GM12801 (cell line): Measurements from ENCODE around the gene UFD1.

Source experiments
- TF ChIP-seq, protein P1 (sequence below): IDR thresholded peaks from one replicate; pipeline ENCODE4 v1.5.1; 2011; ENCODE audit warnings: control low read depth; ENCODE audit not compliant: insufficient read length; ENCODE audit errors: extremely low read depth

Gene UFD1

DNA sequence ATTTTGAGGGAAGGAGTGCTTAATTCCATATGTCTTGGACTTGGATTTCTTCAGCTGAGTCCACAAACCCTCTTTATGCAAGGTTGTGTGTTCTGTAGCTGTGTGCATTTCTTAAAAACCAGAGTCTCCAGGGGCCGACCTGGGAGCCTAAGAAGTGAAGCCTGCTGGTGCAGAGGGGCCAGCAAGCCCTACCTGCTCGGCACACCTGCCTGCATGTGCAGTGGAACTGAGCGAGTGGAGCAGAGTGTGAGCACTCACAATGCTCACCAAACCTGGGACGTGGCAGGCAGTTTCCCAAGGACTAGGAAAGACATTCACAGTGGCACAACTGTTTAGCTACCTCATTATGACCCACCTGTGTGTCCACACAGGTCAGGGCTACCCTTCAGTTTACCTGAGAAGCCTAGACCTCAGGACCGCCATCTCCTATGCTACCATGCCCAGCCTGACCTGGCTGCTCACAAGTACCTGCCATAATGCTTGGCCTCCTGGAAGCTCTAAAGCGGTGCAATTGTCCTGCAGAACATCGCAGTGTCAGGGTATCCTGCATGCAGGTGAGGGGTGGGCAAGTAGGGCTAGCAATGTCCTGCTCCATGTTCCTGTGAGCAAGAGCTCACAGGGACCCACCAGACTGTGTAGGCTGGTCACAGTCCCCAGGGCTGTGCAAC is 35.3 kb downstream of the UFD1 start:
- TF ChIP-seq, protein P1, sequence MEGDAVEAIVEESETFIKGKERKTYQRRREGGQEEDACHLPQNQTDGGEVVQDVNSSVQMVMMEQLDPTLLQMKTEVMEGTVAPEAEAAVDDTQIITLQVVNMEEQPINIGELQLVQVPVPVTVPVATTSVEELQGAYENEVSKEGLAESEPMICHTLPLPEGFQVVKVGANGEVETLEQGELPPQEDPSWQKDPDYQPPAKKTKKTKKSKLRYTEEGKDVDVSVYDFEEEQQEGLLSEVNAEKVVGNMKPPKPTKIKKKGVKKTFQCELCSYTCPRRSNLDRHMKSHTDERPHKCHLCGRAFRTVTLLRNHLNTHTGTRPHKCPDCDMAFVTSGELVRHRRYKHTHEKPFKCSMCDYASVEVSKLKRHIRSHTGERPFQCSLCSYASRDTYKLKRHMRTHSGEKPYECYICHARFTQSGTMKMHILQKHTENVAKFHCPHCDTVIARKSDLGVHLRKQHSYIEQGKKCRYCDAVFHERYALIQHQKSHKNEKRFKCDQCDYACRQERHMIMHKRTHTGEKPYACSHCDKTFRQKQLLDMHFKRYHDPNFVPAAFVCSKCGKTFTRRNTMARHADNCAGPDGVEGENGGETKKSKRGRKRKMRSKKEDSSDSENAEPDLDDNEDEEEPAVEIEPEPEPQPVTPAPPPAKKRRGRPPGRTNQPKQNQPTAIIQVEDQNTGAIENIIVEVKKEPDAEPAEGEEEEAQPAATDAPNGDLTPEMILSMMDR = no peak

DNA sequence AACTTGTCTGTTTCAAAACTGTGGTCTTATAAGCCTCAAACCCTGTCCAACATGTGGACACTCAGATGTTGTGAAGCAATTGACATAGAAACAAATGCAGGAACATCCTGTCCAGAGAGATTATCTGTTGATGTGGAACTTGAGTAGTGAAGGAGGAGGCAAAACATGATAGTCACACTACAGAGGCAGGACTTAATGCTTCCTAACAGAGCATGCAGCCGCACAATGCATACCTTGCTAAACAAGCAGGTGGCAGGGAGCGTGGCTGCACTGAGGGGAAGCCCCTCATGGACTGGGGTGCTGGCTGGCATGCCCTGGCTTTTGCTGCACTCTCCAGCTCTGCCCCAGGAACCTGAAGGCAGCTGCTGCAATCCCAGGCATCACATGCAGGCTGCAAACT is 36.8 kb downstream of the UFD1 start:
- TF ChIP-seq, protein P1 = no peak

DNA sequence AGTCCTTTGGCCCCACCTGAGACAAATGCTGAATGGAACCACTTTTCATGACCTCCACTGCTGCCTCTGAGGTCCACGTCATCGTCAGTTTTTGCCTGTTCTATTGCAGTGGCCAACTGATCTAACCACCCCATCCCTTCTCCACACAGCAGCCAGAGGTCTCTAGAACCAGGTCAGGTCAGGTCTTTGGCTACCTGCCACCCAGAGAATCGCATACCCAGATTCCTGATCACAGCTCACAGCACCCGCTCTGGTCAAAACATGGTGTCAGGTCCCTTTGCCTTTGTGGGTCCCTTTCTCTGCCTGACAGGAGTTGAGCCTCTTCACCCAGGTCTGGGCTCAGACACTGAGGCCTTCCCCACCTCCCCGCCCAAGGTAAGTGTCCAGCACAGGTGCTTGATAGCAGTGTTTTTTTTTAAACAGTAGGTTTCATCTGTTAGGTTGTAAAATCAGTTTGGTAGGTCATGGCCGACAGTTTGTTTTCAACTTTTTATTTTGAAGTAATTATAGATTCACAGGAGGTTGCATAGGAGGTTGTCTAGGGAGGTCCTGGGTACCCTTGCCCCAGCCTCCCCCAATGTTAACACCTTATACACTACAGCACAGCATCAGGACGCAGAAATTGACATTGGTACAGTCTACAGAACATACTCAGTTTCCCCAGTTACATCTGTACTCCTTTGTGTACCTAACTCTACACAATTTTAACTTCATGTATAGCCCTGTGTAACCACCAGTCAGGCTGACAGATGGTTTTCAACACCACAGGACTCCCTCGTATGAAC is 38.4 kb downstream of the UFD1 start:
- TF ChIP-seq, protein P1 = no peak

DNA sequence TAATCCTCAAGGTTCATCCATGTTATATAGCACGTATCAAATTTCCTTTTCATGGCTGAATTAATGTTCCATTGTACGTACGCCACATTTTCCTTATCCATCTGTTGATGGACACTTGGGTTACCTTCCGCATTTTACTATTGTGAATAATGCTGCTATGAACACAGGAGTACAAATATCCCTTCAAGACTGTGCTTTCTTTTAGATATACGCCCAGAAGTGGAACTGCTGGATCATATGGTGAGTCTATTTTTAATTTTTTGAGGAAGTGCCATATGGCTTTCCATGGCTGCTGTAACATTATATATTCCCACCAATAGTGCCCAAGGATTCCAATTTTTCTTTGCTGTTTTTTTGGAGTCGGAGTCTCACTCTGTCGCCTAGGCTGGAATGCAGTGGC is 40.7 kb downstream of the UFD1 start:
- TF ChIP-seq, protein P1 = no peak

DNA sequence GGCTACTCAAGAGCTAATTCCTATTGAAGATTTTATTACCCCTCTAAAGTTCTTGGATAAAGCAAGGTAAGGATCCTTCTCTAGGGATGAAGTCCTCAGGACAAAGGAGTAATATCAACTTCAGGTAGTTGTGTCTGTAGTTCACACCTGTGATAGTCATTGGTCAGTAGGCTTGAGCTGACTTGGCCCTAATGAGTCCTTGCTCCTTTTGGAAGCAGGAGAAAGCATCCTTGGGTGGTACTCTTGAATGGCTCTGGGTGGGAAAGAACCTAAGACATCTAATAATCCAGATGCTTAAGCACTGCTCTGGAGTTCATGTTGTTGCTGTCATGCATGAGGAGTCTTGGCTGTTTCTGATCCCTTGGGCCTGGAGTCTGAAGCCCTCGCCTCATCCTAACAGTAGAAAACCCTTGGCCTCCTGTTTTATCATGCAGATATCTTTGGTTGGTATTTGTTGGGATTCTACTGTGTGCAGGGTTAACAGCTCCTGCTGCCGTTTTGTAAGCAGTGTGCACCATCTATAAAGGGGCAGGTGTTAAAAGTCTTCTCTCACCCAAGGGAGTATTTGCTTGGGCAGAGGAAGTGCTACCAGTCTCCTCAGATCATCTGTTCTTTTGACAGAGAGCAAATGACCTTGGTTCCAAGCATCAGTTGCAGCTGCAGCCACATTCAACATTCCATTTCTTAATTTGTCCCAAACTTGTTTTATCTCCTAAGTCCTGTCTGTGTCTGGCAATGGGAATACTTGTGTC is 44.0 kb downstream of the UFD1 start:
- TF ChIP-seq, protein P1 = no peak

DNA sequence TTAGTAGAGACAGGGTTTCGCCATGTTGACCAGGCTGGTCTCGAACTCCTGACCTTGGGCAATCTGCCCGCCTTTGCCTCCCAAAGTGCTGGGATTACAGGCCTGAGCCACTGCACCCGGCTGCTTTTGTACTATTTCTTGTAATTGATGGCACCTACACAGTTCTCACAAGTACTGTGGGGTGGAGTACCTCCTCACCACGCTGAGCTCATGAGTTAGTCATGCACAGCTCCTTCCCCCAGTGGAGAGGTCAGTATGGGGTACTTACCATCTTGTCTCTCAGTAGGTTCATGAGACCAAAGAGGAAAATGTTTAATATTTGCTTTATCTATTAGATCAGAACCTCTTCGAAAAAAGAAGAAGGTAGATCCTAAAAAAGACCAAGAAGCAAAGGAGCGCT is 44.6 kb downstream of the UFD1 start:
- TF ChIP-seq, protein P1 = no peak

DNA sequence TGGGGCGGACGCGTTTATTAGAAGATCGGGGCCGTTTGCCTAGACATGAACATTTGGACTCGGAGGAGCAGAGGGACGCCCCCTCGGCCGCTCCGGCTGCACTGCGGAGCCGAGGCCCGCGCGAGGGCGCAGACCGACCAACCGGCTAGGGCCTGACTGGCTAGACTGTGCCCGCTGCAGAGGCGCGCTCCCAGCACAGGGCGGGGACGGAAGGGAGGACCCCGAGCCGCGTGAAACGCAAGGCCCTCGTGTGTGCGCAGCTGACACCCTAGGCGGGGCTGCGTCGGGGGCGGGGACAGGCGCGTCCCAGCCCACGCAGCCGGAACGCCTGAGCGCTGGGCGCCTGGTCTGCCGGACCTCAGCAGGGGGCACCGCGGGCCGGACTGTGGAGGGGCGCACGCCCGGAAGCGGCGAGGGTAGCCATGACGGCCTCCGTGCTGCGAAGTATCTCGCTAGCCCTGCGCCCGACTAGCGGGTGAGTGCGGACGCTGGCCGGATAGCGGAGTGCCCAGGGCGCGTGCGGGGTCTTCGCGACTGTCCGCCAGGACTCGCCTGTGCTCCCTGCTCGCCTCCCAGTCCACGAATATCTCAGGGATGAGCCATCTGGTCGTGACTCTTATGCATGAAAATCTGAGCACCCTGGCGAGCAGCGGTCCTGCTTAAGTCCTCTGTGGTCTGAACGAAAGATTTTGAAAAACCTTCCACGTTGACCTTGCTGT is 46.7 kb downstream of the UFD1 start, which contains the start of gene MRPL40:
Gene MRPL40, plus strand, starts transcription at position 413 of the 719 bp plus-strand sequence. Its CDS starts 10 bp downstream, at position 423.
- TF ChIP-seq, protein P1 = no peak
